Gastroesophageal sphincter (tissue), 4 donors: Measurements from ENCODE around the gene COL25A1. TPM values are rescaled to one million over a fixed set of nuclear protein-coding genes. Genes with fewer than 3 reads are reported as not detected.

Experiments used
- ATAC-seq: fragments of 150-250 bp; one replicate; pipeline ENCODE4 v1.9.1; 2016; ENCODE audit warnings: mild to moderate bottlenecking, moderate library complexity
- H3K27ac ChIP-seq, 4 donors: fragments of 200-600 bp; sonication (generic) in 3 of 4; 1 replicate in 3 of 4; 2 replicates in 1 of 4; pipeline ENCODE4 v1.5.1; 2016 to 2019
- H3K27me3 ChIP-seq: fragments of 200-600 bp; sonication (generic); one replicate; pipeline ENCODE4 v1.5.1; 2019
- H3K36me3 ChIP-seq, 2 donors: fragments of 200-600 bp; sonication (generic); one replicate each; pipeline ENCODE4 v1.5.1; 2019; ENCODE audit warnings: control low read depth in 1 of 2
- H3K4me1 ChIP-seq, 3 donors: fragments of 200-600 bp; sonication (generic); 1 replicate in 2 of 3; 2 replicates in 1 of 3; pipeline ENCODE4 v1.5.1; 2016 to 2019; ENCODE audit warnings: control low read depth in 2 of 3
- H3K4me3 ChIP-seq, 2 donors: fragments of 200-600 bp; sonication (generic); one replicate each; pipeline ENCODE4 v1.5.1; 2019; ENCODE audit warnings: mild to moderate bottlenecking in 1 of 2, moderate library complexity in 1 of 2
- H3K9me3 ChIP-seq, 3 donors: fragments of 200-600 bp; sonication (generic); one replicate each; pipeline ENCODE4 v1.5.1; 2017 to 2019; ENCODE audit warnings: control low read depth in 2 of 3
- EP300 ChIP-seq: sonication (generic); formaldehyde crosslinking; IDR thresholded peaks from one replicate; pipeline ENCODE4 v1.6.1; 2017; ENCODE audit warnings: antibody characterized with exemption, mild to moderate bottlenecking
- POLR2A ChIP-seq, 2 donors: fragments of 450-650 bp; IDR thresholded peaks; one replicate each; pipeline ENCODE4 v1.6.1; 2017; ENCODE audit warnings: antibody characterized with exemption in 2 of 2, mild to moderate bottlenecking in 2 of 2, moderate library complexity in 1 of 2
- POLR2AphosphoS5 ChIP-seq: sonication (generic); formaldehyde crosslinking; IDR thresholded peaks from one replicate; pipeline ENCODE4 v1.6.1; 2017; ENCODE audit warnings: antibody characterized with exemption
- WGBS, 2 donors: methylation state at CpG; one replicate each; pipeline ENCODE4 v1.1.5; 2018; ENCODE audit warnings: low coverage in 1 of 2; 5-methylcytosine and 5-hydroxymethylcytosine counted together
- total RNA-seq, 4 donors: library from RNA; depleted of rRNA; stranded (reverse); fragments of >200 nt; gene quantifications; one replicate each; pipeline ENCODE4 v1.1.0, GENCODE V29; 2016
- TF ChIP-seq, protein P1 (sequence below), 4 experiments: fragments of 200-600 bp in 2 of 4; fragments of 450-650 bp in 2 of 4; sonication (generic) in 1 of 4; IDR thresholded peaks; one replicate each; pipeline ENCODE4 v1.5.1; 2017 to 2019; ENCODE audit warnings: antibody characterized with exemption in 4 of 4, mild to moderate bottlenecking in 2 of 4, moderate library complexity in 2 of 4

COL25A1 gene
- total RNA-seq, 4 donors from 2014 or later = 0.40 to 1.8 (median 1.0) TPM

DNA sequence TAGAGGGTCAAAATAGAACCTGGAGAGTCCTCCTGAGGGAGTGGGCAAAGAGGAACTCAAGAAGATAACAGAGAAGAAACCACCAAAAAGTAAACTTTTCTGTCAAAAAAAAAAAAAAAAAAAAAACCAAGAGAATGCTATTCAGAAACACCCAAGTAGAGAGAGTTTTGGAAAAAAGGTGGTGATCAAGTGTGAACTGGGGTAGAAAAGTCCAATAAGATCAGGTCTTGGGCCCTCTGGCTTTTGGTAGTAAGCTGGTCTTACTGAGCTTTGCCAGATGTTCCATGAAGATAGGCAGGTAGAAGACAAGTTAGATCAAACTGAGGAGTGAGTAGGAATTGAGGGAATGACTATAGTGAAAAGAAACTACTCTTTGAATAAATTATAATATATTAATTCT, 167.5 kb downstream of the COL25A1 start:
- Histone ChIP-seq H3K27ac (no peak overlapping the region), H3K36me3 (no peaks in the 10 kb centered on the region), H3K27me3 (no peaks in the 10 kb centered on the region), H3K4me3 (no peak overlapping the region), H3K9me3 (peaks cover 0 to 5% (median 0%) of the 10 kb centered on the region in 3 donors), H3K4me1 (no peaks in the 10 kb centered on the region)
- no peak for ATAC-seq
- TF ChIP-seq EP300 = no peak
- TF ChIP-seq, protein P1, sequence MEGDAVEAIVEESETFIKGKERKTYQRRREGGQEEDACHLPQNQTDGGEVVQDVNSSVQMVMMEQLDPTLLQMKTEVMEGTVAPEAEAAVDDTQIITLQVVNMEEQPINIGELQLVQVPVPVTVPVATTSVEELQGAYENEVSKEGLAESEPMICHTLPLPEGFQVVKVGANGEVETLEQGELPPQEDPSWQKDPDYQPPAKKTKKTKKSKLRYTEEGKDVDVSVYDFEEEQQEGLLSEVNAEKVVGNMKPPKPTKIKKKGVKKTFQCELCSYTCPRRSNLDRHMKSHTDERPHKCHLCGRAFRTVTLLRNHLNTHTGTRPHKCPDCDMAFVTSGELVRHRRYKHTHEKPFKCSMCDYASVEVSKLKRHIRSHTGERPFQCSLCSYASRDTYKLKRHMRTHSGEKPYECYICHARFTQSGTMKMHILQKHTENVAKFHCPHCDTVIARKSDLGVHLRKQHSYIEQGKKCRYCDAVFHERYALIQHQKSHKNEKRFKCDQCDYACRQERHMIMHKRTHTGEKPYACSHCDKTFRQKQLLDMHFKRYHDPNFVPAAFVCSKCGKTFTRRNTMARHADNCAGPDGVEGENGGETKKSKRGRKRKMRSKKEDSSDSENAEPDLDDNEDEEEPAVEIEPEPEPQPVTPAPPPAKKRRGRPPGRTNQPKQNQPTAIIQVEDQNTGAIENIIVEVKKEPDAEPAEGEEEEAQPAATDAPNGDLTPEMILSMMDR (IDR thresholded peaks at IDR 0.05) = no peak
- no peak for TF ChIP-seq POLR2AphosphoS5
- TF ChIP-seq POLR2A (IDR thresholded peaks at IDR 0.05) = no peak

DNA sequence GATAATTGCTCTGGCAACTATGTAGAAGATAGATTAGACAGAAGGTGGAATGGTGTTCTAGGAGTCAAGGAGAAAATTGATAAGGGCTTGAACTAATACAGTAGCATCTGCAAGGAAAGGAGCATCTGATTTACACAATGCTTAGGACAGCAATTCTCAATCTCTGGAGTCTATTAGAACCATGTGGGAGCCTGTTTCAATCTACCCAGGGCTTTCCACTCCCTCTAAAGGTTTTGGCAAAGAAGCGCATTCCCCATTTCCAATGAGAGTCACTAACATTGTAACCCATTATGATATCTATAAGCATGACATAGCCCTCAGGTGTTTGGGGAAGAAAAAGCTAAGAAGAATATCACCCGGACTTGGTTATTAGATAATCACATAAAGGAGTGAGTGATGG, 168.2 kb downstream of the COL25A1 start:
- Histone ChIP-seq H3K27ac (no peak overlapping the region), H3K36me3 (no peaks in the 10 kb centered on the region), H3K9me3 (peaks cover 0 to 5% (median 0%) of the 10 kb centered on the region in 3 donors), H3K4me1 (no peaks in the 10 kb centered on the region), H3K4me3 (no peak overlapping the region), H3K27me3 (no peaks in the 10 kb centered on the region)
- 94 to 100% methylated on average over 1 to 2 of the region's 2 CpGs for WGBS, 2 donors
- TF ChIP-seq EP300 (no peak), POLR2AphosphoS5 (no peak), POLR2A (IDR thresholded peaks at IDR 0.05) (no peak)
- TF ChIP-seq, protein P1 (IDR thresholded peaks at IDR 0.05) = no peak
- no peak for ATAC-seq

DNA sequence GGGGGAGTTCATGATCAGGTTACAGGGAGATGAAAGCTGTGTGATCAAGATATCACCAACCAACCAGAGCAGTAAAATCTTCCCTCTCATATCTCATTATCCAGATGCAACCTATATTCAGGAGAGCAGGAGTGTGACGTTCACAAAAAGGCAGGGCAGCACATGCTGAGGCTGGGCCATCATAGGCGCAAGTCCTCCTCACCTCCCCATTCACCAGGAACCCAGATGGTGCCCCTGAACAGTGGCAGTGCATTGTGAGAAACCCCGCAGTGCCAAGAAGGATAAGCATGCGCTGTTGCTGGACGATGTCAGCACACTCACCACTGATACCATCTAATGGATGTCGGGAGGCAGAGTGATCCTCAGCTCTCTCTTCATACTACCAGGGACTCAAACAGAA, 170.9 kb downstream of the COL25A1 start:
- Histone ChIP-seq H3K4me3 (no peak overlapping the region), H3K27ac (no peak overlapping the region), H3K36me3 (no peaks in the 10 kb centered on the region), H3K4me1 (no peaks in the 10 kb centered on the region), H3K27me3 (no peaks in the 10 kb centered on the region), H3K9me3 (no peaks in the 10 kb centered on the region)
- WGBS, 2 donors = 75 to 81% methylated on average over 2 to 3 of the region's 6 CpGs
- TF ChIP-seq, protein P1 (IDR thresholded peaks at IDR 0.05) = no peak
- TF ChIP-seq EP300 (no peak), POLR2A (IDR thresholded peaks at IDR 0.05) (no peak), POLR2AphosphoS5 (no peak)
- ATAC-seq = no peak

DNA sequence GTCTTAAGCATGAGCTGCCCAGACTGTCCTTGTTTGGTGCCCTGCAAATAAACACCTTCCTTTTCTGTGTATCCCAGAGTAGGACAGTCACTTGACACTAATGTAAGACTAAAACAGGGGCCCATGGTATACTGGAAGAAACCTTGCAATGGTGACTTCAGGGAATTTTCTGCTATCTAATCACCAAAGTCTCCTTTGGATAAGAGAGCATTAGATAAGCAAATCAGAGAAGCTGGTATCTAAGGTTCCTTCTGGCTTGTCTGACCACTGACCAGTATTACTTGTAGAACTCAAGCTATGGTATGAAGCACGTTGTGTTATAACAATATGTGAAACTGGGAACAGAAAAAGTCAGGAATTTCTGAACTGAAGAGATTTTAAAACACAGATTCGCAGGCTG, 173.9 kb downstream of the COL25A1 start:
- 93 to 100% methylated on average over 2 of the region's 2 CpGs for WGBS, 2 donors
- H3K4me3 ChIP-seq = no peak overlapping the region
- no peaks in the 10 kb centered on the region for H3K4me1 ChIP-seq
- no peak for ATAC-seq
- no peaks in the 10 kb centered on the region for H3K27me3 ChIP-seq
- no peak overlapping the region for H3K27ac ChIP-seq
- TF ChIP-seq, protein P1 (IDR thresholded peaks at IDR 0.05) = no peak
- TF ChIP-seq POLR2AphosphoS5 = no peak
- no peak for TF ChIP-seq POLR2A (IDR thresholded peaks at IDR 0.05)
- TF ChIP-seq EP300 = no peak
- no peaks in the 10 kb centered on the region for H3K36me3 ChIP-seq
- no peaks in the 10 kb centered on the region for H3K9me3 ChIP-seq

DNA sequence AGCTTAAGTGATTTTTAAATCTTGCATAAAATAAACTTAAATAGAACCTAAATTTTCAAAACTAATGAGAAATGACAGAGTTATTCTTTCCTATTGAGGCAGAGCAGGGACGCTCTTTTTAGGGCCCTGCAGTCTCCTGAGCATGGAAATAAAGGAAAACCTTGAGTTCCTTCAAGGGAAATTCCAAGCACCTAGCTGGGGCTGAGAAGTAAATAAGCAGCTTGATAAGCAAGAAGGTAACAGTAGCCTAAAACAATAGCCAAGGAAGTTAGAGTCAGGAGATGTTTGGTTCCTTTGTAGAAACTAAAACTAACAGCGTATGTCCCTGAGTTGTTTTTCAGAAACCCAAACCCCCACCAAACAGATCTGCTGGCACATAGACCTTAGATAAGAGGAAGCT, 174.6 kb downstream of the COL25A1 start:
- H3K9me3 ChIP-seq = no peaks in the 10 kb centered on the region
- H3K27me3 ChIP-seq = no peaks in the 10 kb centered on the region
- no peaks in the 10 kb centered on the region for H3K4me1 ChIP-seq
- H3K36me3 ChIP-seq = no peaks in the 10 kb centered on the region
- WGBS, 2 donors = 71 to 100% methylated on average over 1 of the region's 2 CpGs
- H3K27ac ChIP-seq = no peak overlapping the region
- no peak overlapping the region for H3K4me3 ChIP-seq
- TF ChIP-seq EP300 = no peak
- TF ChIP-seq POLR2A (IDR thresholded peaks at IDR 0.05) = no peak
- TF ChIP-seq, protein P1 (IDR thresholded peaks at IDR 0.05) = no peak
- no peak for TF ChIP-seq POLR2AphosphoS5
- no peak for ATAC-seq
